Upper lobe of left lung (tissue), 4 donors: Measurements from ENCODE around the gene SLC25A11.

Experiments
- CTCF ChIP-seq, 6 experiments: fragments of 450-650 bp in 4 of 6; fragments of 200-600 bp in 2 of 6; sonication (generic) in 2 of 6; IDR thresholded peaks; one replicate each; pipeline ENCODE4 v1.5.1; 2016 to 2019; ENCODE audit warnings: antibody characterized with exemption in 6 of 6
- EP300 ChIP-seq, 4 donors: sonication (generic); formaldehyde crosslinking; IDR thresholded peaks; one replicate each; pipeline ENCODE4 v1.5.1; 2017; ENCODE audit warnings: antibody characterized with exemption in 4 of 4, control low read depth in 2 of 4
- POLR2A ChIP-seq, 4 donors: fragments of 450-650 bp; IDR thresholded peaks; one replicate each; pipeline ENCODE4 v1.5.1; 2016 to 2017; ENCODE audit warnings: antibody characterized with exemption in 4 of 4, mild to moderate bottlenecking in 2 of 4
- POLR2AphosphoS5 ChIP-seq, 2 donors: sonication (generic); formaldehyde crosslinking; IDR thresholded peaks; one replicate each; pipeline ENCODE4 v1.5.1; 2017; ENCODE audit warnings: antibody characterized with exemption in 2 of 2

- no peak for TF ChIP-seq CTCF (IDR thresholded peaks at IDR 0.05)
- TF ChIP-seq POLR2A (IDR thresholded peaks at IDR 0.05) = no peak
- TF ChIP-seq POLR2AphosphoS5 (IDR thresholded peaks at IDR 0.05) = no peak
- TF ChIP-seq EP300 (IDR thresholded peaks at IDR 0.05) = no peak
Observed at GRCh38 chr17:4950746-4951204, 10.9 kb upstream of the SLC25A11 start, which contains the start of gene ENO3.
